Measurements from ENCODE around the gene AP1G1.

Gene AP1G1

DNA sequence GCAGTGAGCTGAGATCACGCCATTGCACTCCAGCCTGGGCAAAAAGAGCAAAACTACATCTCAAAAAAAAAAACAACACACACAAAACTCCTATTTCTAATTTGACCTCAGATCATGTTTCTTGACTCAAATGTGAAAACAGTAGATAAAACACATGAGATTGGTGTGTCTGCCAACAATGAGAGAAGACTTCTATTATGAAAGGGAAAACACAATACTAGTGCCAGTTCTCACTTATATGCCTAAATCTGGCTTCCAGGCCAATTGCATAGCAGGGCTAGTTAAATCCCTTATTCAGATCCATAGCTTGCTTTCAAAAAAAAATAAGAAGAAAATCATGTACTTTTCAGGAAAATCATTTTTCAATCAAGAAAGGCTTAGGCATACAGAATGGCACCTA, 39.4 kb downstream of the AP1G1 start:
- ChIA-PET CTCF (interaction anchor here (1.3 kb wide), 1 partner anchor 42 kb away, joined by 3 read pairs; no protein-coding TSS in a partner anchor), POLR2A (no interaction called here)
- no peak for DNase-seq (ENCODE audit: extremely low spot score)
- TF ChIP-seq, protein P1, sequence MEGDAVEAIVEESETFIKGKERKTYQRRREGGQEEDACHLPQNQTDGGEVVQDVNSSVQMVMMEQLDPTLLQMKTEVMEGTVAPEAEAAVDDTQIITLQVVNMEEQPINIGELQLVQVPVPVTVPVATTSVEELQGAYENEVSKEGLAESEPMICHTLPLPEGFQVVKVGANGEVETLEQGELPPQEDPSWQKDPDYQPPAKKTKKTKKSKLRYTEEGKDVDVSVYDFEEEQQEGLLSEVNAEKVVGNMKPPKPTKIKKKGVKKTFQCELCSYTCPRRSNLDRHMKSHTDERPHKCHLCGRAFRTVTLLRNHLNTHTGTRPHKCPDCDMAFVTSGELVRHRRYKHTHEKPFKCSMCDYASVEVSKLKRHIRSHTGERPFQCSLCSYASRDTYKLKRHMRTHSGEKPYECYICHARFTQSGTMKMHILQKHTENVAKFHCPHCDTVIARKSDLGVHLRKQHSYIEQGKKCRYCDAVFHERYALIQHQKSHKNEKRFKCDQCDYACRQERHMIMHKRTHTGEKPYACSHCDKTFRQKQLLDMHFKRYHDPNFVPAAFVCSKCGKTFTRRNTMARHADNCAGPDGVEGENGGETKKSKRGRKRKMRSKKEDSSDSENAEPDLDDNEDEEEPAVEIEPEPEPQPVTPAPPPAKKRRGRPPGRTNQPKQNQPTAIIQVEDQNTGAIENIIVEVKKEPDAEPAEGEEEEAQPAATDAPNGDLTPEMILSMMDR (IDR thresholded peaks at IDR 0.05; ENCODE audit: control extremely low read depth, extremely low read depth, low read depth, missing control alignments), result no peak

DNA sequence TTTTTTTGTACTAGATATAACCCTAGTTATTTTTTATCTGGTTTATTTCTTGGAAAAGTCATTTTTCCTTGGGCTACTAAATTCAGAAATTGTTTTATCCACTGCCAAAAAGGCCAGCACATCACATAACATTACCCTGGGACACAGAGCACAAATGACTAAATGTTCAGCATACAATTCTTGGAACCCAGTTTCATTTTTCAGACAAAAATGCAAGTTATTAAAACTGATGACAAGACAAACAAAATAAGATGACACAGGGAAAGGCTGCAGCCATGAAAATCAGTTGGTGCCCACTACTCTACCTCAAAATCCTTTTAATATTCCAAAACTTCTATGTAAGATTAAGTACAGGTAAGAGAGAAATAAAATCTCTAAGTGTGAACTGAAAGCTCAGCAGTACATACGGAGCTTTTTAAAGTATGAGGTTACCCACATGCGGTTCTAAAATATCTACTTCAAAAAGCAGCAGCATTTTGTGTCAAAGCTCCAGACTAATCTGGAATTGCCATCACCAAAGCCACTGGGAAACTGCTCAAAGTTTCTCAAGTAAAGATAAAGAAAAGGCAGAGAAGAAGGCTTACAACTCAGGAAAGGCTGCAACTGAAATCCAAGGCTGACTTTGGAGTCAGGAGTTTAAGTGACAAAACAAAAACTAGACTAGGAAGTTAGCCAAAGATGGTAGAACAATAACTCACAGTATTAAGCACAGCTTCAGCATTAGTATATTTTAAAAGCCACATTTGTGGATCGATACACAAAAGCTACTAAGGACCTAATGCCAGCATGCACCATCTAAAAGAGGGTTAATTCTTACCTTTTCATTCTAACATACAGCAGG, 41.4 kb downstream of the AP1G1 start:
- TF ChIP-seq, protein P1 (IDR thresholded peaks at IDR 0.05; ENCODE audit: control extremely low read depth, extremely low read depth, low read depth, missing control alignments), result no peak
- no peak for DNase-seq (ENCODE audit: extremely low spot score)
- CTCF ChIA-PET, result interaction anchor here (1.2 kb wide), 1 partner anchor 35 kb away, joined by 3 read pairs; no protein-coding TSS in a partner anchor
- POLR2A ChIA-PET, result no interaction called here

DNA sequence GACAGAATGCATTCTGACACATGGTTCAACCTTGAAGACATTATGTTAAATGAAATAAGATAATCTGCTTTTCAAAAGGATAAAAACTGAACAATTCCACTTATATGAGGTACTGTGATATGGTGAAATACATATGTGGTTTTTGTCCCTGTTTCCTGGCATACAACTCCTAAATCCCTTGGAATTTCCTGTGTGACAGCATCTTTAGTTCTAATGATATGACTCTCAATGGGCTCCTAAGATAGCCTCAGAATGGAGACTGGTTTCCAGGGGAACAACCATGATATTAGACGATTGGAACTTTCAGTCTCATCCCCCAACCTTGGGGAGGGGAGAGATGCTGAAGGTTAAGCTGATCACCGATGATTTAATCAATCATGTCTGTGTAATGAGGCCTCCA, 46.4 kb downstream of the AP1G1 start:
- POLR2A ChIA-PET, result no interaction called here
- TF ChIP-seq, protein P1 (IDR thresholded peaks at IDR 0.05; ENCODE audit: control extremely low read depth, extremely low read depth, low read depth, missing control alignments), result no peak
- CTCF ChIA-PET, result interaction anchor here (1.1 kb wide), 1 partner anchor 8 kb away, joined by 3 read pairs; no protein-coding TSS in a partner anchor
- DNase-seq (ENCODE audit: extremely low spot score), result no peak

DNA sequence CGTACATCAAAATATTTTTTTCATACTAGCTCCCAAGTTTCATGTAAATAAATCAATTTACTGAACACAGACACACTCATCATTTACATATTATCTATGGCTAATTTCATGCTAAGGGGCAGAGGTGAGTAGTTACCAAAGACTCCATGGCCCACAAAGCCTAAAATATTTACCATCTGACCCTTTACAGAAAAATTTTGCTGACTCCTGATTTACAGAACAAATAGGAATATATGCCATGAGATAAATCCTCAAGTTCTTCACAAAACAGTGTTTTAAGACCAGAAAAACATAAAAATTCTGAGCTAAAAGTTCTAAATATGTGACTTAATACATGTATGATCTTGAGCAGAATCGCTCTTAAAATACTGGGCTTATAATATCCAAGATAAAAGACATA, 47.5 kb downstream of the AP1G1 start:
- no peak for DNase-seq (ENCODE audit: extremely low spot score)
- POLR2A ChIA-PET, result interaction anchor here (0.6 kb wide), 1 partner anchor 65 kb away, joined by 3 read pairs; no protein-coding TSS in a partner anchor
- CTCF ChIA-PET, result interaction anchor here (1.1 to 1.3 kb wide), 2 partner anchors 16 to 26 kb away, joined by 3 read pairs; no protein-coding TSS in a partner anchor
- TF ChIP-seq, protein P1 (IDR thresholded peaks at IDR 0.05; ENCODE audit: control extremely low read depth, extremely low read depth, low read depth, missing control alignments), result no peak

DNA sequence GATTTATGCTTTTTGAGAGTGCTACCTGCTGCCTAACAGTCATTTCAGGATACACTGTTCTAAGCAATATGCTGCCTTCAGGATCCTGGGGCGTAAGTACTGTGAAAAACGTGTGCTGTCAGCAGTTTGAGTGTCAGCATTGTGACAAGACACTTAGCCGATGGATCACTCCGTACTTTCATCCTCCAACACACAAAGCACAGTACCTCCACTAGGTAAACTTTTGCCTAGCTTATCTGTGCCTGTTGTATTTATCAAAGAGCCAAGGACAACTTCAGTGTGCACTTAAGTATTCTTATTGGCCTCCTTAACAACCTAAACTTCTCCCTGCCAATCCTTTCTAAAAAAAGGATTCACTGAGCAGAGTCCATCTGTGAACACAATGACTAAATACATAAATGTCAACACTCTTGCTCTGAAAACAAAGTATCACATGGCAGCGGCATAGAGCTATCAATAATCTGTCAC, 50.3 kb downstream of the AP1G1 start:
- POLR2A ChIA-PET, result no interaction called here
- DNase-seq (ENCODE audit: extremely low spot score), result no peak
- CTCF ChIA-PET, result interaction anchor here (1.0 kb wide), 1 partner anchor 26 kb away, joined by 3 read pairs; no protein-coding TSS in a partner anchor
- TF ChIP-seq, protein P1 (IDR thresholded peaks at IDR 0.05; ENCODE audit: control extremely low read depth, extremely low read depth, low read depth, missing control alignments), result no peak

DNA sequence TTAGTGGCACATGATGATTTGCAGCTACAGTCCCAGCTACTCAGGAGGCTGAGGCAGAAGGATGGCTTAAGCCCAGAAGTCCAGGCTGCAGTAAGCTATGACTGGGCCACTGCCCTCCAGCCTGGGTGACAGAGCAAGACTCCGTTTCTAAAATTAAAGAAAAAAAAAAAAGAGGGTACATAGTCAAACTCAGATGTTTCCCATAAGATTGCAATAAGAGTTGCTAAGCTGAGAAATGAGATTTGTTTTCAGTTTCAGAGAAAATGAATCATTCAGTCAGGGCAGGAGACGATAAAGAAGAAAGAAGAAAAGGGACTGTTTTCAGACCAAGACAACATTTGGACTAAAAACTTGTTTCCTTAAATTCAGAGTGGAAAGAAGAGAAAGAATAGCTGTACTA, 54.0 kb downstream of the AP1G1 start:
- ChIA-PET CTCF (interaction anchor here (0.8 to 1.3 kb wide), 3 partner anchors 8 to 22 kb away, joined by 3 read pairs; no protein-coding TSS in a partner anchor), POLR2A (interaction anchor here (0.6 kb wide), 1 partner anchor 11 kb away, joined by 3 read pairs; no protein-coding TSS in a partner anchor)
- no peak for DNase-seq (ENCODE audit: extremely low spot score)
- TF ChIP-seq, protein P1 (IDR thresholded peaks at IDR 0.05; ENCODE audit: control extremely low read depth, extremely low read depth, low read depth, missing control alignments), result no peak

Measured in GM10248 (cell line).